Right atrium auricular region (tissue), 2 donors: ENCODE results near the gene ELMO1. TPM values are rescaled to one million over a fixed set of nuclear protein-coding genes. Genes with fewer than 3 reads are reported as not detected.

Experiments
- DNase-seq: peaks from one replicate; pipeline ENCODE4 v3.0.0-alpha.2; 2019; ENCODE audit warnings: low spot score
- H3K27ac ChIP-seq, 2 donors: fragments of 200-600 bp; sonication (generic); 1 replicate in 1 of 2; 2 replicates in 1 of 2; pipeline ENCODE4 v1.5.1; 2016 to 2019
- H3K27me3 ChIP-seq, 2 donors: fragments of 200-600 bp; sonication (generic); one replicate each; pipeline versions ENCODE4 v1.5.1 to v1.6.0; 2017 to 2019
- H3K36me3 ChIP-seq: fragments of 200-600 bp; sonication (generic); one replicate; pipeline ENCODE4 v1.5.1; 2016
- H3K4me1 ChIP-seq, 2 donors: fragments of 200-600 bp; sonication (generic); one replicate each; pipeline versions ENCODE4 v1.5.1 to v1.6.0; 2017 to 2019
- H3K4me3 ChIP-seq, 2 donors: fragments of 200-600 bp; sonication (generic); 1 replicate in 1 of 2; 2 replicates in 1 of 2; pipeline ENCODE4 v1.5.1; 2017 to 2019; ENCODE audit warnings: mild to moderate bottlenecking in 1 of 2, moderate library complexity in 1 of 2
- H3K9me3 ChIP-seq, 2 donors: fragments of 200-600 bp; sonication (generic); one replicate each; pipeline ENCODE4 v1.5.1; 2019
- total RNA-seq, 2 donors: library from RNA; depleted of rRNA; stranded (reverse); fragments of >200 nt; gene quantifications; one replicate each; pipeline ENCODE4 v1.1.0, GENCODE V29; 2016
- TF ChIP-seq, protein P1 (sequence below), 2 donors: fragments of 200-600 bp; sonication (generic); IDR thresholded peaks; one replicate each; pipeline ENCODE4 v1.5.1; 2019; ENCODE audit warnings: antibody characterized with exemption in 2 of 2

The ELMO1 gene
- total RNA-seq, 2 donors from 2014 or later, result 24.4 to 45.1 TPM

DNA sequence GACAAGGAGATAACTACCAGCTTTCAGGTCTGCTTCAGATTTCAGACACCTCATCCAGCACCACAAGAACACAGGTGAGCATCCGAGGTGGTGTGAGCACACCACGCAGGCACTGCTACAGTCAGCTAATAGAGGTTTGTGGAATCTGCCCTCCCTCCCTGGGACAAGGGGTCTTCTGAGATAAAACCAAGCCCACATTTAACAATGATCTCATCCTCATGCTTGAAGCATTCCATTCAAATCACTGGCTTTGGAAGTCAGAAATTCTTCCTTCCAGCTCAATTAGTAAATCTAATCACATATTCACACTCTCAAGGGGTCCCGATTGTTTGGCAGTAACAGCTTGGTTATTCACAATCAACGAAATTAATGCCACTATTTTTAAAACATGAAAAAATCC, 331.4 kb downstream of the ELMO1 start:
- Histone ChIP-seq H3K4me3 (no peak overlapping the region), H3K27me3 (no peaks in the 10 kb centered on the region), H3K4me1 (peaks cover 0 to 8% of the 10 kb centered on the region in 2 donors), H3K9me3 (no peaks in the 10 kb centered on the region), H3K27ac (no peak overlapping the region), H3K36me3 (no peaks in the 10 kb centered on the region)
- TF ChIP-seq, protein P1, sequence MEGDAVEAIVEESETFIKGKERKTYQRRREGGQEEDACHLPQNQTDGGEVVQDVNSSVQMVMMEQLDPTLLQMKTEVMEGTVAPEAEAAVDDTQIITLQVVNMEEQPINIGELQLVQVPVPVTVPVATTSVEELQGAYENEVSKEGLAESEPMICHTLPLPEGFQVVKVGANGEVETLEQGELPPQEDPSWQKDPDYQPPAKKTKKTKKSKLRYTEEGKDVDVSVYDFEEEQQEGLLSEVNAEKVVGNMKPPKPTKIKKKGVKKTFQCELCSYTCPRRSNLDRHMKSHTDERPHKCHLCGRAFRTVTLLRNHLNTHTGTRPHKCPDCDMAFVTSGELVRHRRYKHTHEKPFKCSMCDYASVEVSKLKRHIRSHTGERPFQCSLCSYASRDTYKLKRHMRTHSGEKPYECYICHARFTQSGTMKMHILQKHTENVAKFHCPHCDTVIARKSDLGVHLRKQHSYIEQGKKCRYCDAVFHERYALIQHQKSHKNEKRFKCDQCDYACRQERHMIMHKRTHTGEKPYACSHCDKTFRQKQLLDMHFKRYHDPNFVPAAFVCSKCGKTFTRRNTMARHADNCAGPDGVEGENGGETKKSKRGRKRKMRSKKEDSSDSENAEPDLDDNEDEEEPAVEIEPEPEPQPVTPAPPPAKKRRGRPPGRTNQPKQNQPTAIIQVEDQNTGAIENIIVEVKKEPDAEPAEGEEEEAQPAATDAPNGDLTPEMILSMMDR (IDR thresholded peaks at IDR 0.05), result no peak
- no peak for DNase-seq

DNA sequence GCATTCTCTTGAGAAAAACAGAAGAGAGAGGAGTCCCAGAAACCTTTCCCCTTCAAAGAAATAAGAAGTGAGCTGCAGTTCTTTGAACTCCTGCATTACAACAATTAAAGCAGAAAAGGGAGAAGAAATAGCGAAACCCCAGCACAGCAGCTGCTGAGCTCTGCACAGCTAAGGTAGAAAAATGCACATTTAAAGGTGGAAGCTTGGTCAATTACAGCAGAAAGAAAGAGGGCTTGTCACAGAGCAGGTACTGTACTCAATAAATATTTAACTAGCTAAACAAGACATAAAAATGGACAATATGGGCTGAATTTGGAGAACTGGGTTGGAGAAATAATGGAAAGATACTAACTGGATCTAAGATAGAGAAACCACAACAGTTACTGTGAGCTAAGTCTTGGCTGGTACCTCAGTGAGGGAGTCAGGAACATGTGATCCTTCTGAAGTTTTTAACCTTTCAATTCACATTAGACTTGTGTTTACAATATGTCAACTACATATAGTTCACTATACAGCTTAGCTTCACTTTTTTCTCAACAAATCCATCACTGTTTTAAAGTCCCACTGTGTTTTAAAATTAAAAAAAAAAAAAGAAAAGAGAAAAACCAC, 332.5 kb downstream of the ELMO1 start:
- no peak overlapping the region for H3K27ac ChIP-seq
- TF ChIP-seq, protein P1 (IDR thresholded peaks at IDR 0.05), result no peak
- H3K4me1 ChIP-seq, result peaks cover 0 to 8% of the 10 kb centered on the region in 2 donors
- no peak overlapping the region for H3K4me3 ChIP-seq
- no peak for DNase-seq
- no peaks in the 10 kb centered on the region for H3K36me3 ChIP-seq
- no peaks in the 10 kb centered on the region for H3K9me3 ChIP-seq
- no peaks in the 10 kb centered on the region for H3K27me3 ChIP-seq

DNA sequence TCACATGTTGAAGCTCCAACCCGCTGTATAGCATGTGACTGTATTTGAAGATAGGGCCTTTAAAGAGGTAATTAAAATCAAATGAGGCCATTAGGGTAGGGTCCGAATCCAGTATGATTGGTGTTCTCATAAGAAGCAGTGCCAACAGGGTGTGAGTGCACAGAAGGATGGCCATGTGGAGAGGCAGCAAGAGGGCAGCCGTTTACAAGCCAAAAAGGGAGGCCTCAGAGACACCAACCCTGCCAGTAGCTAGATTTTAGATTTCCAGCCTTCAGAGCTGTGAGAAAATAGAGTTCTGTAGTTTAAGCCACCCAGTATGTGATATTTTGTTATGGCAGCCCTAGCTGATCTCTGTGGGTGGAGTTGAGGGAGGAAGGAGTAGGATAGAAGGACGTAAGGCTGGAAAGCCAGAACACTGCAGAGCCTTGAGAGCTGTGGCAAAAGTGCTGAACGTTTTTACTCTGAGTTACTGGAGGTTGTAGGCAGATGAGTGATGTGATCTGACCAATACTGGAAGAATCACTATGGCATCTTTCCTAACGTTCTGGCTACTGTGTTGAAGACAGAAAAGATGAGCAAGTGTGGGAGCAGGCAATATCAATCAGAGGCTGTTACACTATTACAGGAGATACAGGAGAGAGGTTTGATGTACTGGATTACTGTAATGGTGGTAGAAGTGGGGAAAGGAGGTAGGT, 334.9 kb downstream of the ELMO1 start:
- H3K27ac ChIP-seq, result no peak overlapping the region
- TF ChIP-seq, protein P1 (IDR thresholded peaks at IDR 0.05), result no peak
- H3K4me3 ChIP-seq, result no peak overlapping the region
- no peaks in the 10 kb centered on the region for H3K27me3 ChIP-seq
- H3K9me3 ChIP-seq, result no peaks in the 10 kb centered on the region
- DNase-seq, result no peak
- H3K36me3 ChIP-seq, result no peaks in the 10 kb centered on the region
- H3K4me1 ChIP-seq, result peaks cover 0 to 8% of the 10 kb centered on the region in 2 donors

DNA sequence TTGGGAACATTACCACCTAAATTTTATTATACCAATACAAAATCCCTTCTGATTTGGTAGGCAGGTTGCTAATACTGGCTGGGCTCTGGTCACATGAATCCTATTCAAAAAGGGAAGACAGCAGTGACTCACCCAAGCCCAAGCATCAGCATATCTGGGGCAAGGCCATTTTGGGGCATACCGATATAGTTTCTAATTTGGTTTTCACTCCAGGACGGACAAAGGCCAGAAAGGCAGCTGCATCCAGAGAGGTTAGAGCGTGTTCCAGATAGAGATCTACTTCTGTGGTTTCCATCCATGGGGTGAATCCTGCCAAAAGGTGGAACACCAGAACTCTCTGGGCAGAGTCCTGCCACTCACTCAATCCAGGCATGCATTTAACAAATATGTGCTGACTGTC, 335.8 kb downstream of the ELMO1 start:
- Histone ChIP-seq H3K4me3 (no peak overlapping the region), H3K4me1 (peaks cover 0 to under 1% of the 10 kb centered on the region in 2 donors), H3K27ac (no peak overlapping the region), H3K9me3 (no peaks in the 10 kb centered on the region), H3K36me3 (no peaks in the 10 kb centered on the region), H3K27me3 (no peaks in the 10 kb centered on the region)
- DNase-seq, result no peak
- TF ChIP-seq, protein P1 (IDR thresholded peaks at IDR 0.05), result no peak

DNA sequence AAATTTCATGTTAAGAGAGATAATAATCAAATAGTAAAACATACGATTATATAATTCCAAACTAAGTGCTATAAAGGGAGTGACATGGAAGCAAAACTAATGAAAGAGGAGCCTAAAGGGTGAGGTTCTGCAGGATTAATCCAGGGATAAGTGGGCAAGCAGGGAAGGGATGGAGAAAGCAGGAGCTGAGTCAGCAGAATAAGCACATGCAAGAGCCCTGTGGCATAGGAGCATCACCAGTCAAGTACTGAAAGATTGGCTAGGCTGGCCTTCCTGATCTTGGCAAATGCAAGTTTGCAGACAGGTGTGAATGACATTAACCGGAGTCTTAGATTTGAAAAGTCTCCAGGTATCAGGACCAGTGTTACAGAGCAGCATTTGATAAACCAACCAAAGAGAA, 336.4 kb downstream of the ELMO1 start:
- DNase-seq, result no peak
- Histone ChIP-seq H3K4me3 (no peak overlapping the region), H3K27me3 (no peaks in the 10 kb centered on the region), H3K36me3 (no peaks in the 10 kb centered on the region), H3K27ac (no peak overlapping the region), H3K9me3 (no peaks in the 10 kb centered on the region), H3K4me1 (no peaks in the 10 kb centered on the region)
- TF ChIP-seq, protein P1 (IDR thresholded peaks at IDR 0.05), result no peak
